ENCODE data around the gene RTN4IP1. TPM values are rescaled to one million over a fixed set of nuclear protein-coding genes. Genes with fewer than 3 reads are reported as not detected.

The RTN4IP1 gene
- total and polyA plus RNA-seq, 10 of the 15 experiments (the other 5 are each of a cell fraction or from before 2014, with no cell fraction given), result 8.2 to 17.0 (median 9.8) TPM

GRCh38 chr6:106547601-106548453, 81.5 kb downstream of the RTN4IP1 start:
- DNase-seq (ENCODE audit: low read depth, low spot score), result no peak

More at GRCh38 chr6:106547601-106548453, 81.5 kb downstream of the RTN4IP1 start:
- H3K4me1 ChIP-seq (ENCODE audit: control insufficient read depth, insufficient read depth, low read length), result no peaks in the 10 kb centered on the region
- H3K27ac ChIP-seq (ENCODE audit: control insufficient read depth, insufficient read depth), result no peak overlapping the region
- H3K4me3 ChIP-seq, result no peak overlapping the region
- intact Hi-C loops (cut with micrococcal nuclease; ENCODE audit: unreplicated experiment) (no loop called here), in situ Hi-C loops (cut with MboI) (no loop called here)
- no peak overlapping the region for H3K9ac ChIP-seq (ENCODE audit: control insufficient read depth, insufficient read depth, low read length)
- H3K36me3 ChIP-seq (ENCODE audit: control insufficient read depth in 2 of 2, insufficient read depth in 2 of 2, low read length in 1 of 2), result peaks cover 0 to 47% of the 10 kb centered on the region in 2 experiments; a peak in 3 of 4 replicates
- SMC1A ChIA-PET (ENCODE audit: uncharacterized antibody, unreplicated experiment), result interaction anchor here (0.6 to 1.5 kb wide), 3 partner anchors 11 to 35 kb away, joined by 3 to 4 read pairs (median 3); no protein-coding TSS in a partner anchor
- ATAC-seq (peak; percentile 13; the same call in 1 of the 3 replicates), FAIRE-seq (no peak)
- TF ChIP-seq IRF5 (IDR thresholded peaks at IDR 0.05; ENCODE audit: borderline replicate concordance), result no peak
- TF ChIP-seq NFYA (IDR thresholded peaks at IDR 0.05; ENCODE audit: borderline replicate concordance, low read depth, low read length), result no peak
- TF ChIP-seq SREBF1 (IDR thresholded peaks at IDR 0.05; ENCODE audit: low read length), result no peak
- TF ChIP-seq RBBP5 (conservative IDR thresholded peaks at IDR 0.05), result no peak
- TF ChIP-seq FOS (IDR thresholded peaks at IDR 0.05; ENCODE audit: borderline replicate concordance, extremely low read depth, insufficient read length), result no peak
- TF ChIP-seq FOXK2 (IDR thresholded peaks at IDR 0.05), result no peak
- TF ChIP-seq JUND (IDR thresholded peaks at IDR 0.05; ENCODE audit: low read depth, low read length), result no peak
- TF ChIP-seq CREM (IDR thresholded peaks at IDR 0.05; ENCODE audit: low read depth), result no peak
- H3K79me2 ChIP-seq (ENCODE audit: control insufficient read depth, insufficient read depth, low read length), result no peaks in the 10 kb centered on the region
- no peak overlapping the region for H3K4me2 ChIP-seq (ENCODE audit: control insufficient read depth, insufficient read depth)
- POLR2A ChIA-PET, result interaction anchor here (1.7 kb wide), 1 partner anchor 13 kb away, joined by 5 read pairs; no protein-coding TSS in a partner anchor
- CTCF ChIA-PET, result interaction anchor here (1.1 kb wide), 1 partner anchor 34 kb away, joined by 3 read pairs; no protein-coding TSS in a partner anchor
- no peak overlapping the region for H2AFZ ChIP-seq (ENCODE audit: control insufficient read depth, low read depth, low read length)
- H3K9me3 ChIP-seq (replicated peaks; ENCODE audit: control insufficient read depth, insufficient read depth, low read length), result no peaks in the 10 kb centered on the region; the same call in 2 of the 3 replicates
- H4K20me1 ChIP-seq (ENCODE audit: control insufficient read depth, insufficient read depth), result no peaks in the 10 kb centered on the region
- RAD21 ChIA-PET (ENCODE audit: unreplicated experiment), result interaction anchor here (0.6 to 1.1 kb wide), 2 partner anchors 18 to 34 kb away, joined by 3 to 4 read pairs; no protein-coding TSS in a partner anchor
- 25% methylated on average over 6 of the region's 6 CpGs for WGBS (ENCODE audit: insufficient coverage, insufficient replicate concordance, low lambda C conversion rate, missing lambda C conversion rate)
- H3K27me3 ChIP-seq (replicated peaks in 1 of 2; ENCODE audit: control insufficient read depth in 2 of 2, insufficient read depth in 2 of 2, low read length in 1 of 2), result no peaks in the 10 kb centered on the region
- no TSS peak for BruUV-seq (replicated peaks)

All from GM12878 (cell line).